Mammary epithelial cell (primary cell): ENCODE results near the gene SLC35B1.

ENCODE experiments used
- EZH2 ChIP-seq: IDR thresholded peaks from 2 replicates; pipeline ENCODE4 v1.6.1; 2012; ENCODE audit warnings: low read length, inconsistent platforms, borderline replicate concordance
- TF ChIP-seq, protein P1 (sequence below), 2 donors: IDR thresholded peaks in 1 of 2; conservative IDR thresholded peaks in 1 of 2; 2 replicates each; pipeline ENCODE4 v1.5.1; 2011 to 2012; ENCODE audit warnings: inconsistent platforms in 2 of 2, low read length in 2 of 2, mild to moderate bottlenecking in 2 of 2, control low read depth in 1 of 2, low read depth in 1 of 2; ENCODE audit not compliant: insufficient read depth in 1 of 2; ENCODE audit errors: extremely low read depth in 1 of 2

DNA sequence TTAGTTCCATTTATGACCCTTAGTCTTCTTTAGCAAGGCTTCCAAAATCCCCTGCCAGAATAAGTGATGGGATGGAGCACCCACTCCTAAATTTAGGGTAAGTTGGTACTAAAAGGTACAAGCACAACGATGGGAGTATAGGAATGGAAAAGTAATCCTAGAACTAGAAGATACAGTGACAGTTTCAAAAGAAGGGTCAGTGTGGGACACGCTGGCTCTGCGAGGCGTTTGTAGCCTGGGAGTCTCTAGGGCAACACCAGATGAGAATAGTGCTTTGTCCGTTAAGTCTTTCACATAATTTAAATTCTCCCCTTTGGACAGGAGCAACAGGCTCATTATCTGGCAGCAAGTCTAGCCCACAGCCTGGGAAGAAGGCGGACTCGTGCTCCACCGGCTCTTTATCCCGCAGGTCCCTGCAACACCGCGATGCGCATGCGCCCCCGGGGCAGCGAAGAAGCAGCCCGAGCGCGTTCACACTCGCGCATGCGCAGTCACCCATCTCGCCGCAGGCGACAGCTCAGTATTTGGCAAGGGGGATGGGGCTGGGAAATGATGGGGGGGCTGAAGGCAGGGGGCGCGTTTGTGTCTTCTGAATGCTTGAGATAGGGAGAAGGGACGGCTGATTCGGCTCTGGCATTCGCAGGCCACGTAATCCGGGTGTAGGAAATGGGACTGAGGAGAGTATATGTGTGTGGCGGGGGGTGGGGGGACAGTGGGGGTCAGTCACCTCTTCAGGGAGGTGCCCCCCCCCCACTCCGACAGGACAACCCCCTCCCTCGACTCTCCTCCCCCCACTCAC, 30.4 kb downstream of the SLC35B1 start:
- TF ChIP-seq, protein P1, sequence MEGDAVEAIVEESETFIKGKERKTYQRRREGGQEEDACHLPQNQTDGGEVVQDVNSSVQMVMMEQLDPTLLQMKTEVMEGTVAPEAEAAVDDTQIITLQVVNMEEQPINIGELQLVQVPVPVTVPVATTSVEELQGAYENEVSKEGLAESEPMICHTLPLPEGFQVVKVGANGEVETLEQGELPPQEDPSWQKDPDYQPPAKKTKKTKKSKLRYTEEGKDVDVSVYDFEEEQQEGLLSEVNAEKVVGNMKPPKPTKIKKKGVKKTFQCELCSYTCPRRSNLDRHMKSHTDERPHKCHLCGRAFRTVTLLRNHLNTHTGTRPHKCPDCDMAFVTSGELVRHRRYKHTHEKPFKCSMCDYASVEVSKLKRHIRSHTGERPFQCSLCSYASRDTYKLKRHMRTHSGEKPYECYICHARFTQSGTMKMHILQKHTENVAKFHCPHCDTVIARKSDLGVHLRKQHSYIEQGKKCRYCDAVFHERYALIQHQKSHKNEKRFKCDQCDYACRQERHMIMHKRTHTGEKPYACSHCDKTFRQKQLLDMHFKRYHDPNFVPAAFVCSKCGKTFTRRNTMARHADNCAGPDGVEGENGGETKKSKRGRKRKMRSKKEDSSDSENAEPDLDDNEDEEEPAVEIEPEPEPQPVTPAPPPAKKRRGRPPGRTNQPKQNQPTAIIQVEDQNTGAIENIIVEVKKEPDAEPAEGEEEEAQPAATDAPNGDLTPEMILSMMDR (conservative IDR thresholded peaks at IDR 0.05 in 1 of 2, IDR thresholded peaks at IDR 0.05 in 1 of 2; ENCODE audit: extremely low read depth in 1 of 2, insufficient read depth in 1 of 2, low read depth in 1 of 2, low read length in 2 of 2): no peak
- TF ChIP-seq EZH2: no peak
